SK-N-SH (cell line): ENCODE data around the gene LIMA1.

Experiments
- FOXM1 ChIP-seq: IDR thresholded peaks from 2 replicates; pipeline ENCODE4 v1.4.0; 2012; ENCODE audit warnings: low read depth, mild to moderate bottlenecking
- NFIC ChIP-seq: IDR thresholded peaks from 2 replicates; pipeline ENCODE4 v1.4.0; 2012; ENCODE audit warnings: borderline replicate concordance
- RAD21 ChIP-seq: IDR thresholded peaks from 2 replicates; pipeline ENCODE4 v1.6.1; 2012; ENCODE audit warnings: mild to moderate bottlenecking, low read length
- RFX5 ChIP-seq: IDR thresholded peaks from 2 replicates; pipeline ENCODE4 v1.6.1; 2012; ENCODE audit warnings: mild to moderate bottlenecking, improper control_type of control experiment, low read length
- SMC3 ChIP-seq: IDR thresholded peaks from 2 replicates; pipeline ENCODE4 v1.6.1; 2012; ENCODE audit warnings: low read depth, low read length, improper control_type of control experiment
- TF ChIP-seq, protein P1 (sequence below): fragments of 200-600 bp; sonication (generic); IDR thresholded peaks from 2 replicates; pipeline ENCODE4 v1.6.1; 2017; ENCODE audit warnings: antibody characterized with exemption, mild to moderate bottlenecking, moderate library complexity
- TF ChIP-seq, protein P2 (sequence below): fragments of 150-350 bp; IDR thresholded peaks from 2 replicates; pipeline ENCODE4 v1.6.1; 2016; ENCODE audit warnings: mild to moderate bottlenecking, low read depth, low read length

DNA sequence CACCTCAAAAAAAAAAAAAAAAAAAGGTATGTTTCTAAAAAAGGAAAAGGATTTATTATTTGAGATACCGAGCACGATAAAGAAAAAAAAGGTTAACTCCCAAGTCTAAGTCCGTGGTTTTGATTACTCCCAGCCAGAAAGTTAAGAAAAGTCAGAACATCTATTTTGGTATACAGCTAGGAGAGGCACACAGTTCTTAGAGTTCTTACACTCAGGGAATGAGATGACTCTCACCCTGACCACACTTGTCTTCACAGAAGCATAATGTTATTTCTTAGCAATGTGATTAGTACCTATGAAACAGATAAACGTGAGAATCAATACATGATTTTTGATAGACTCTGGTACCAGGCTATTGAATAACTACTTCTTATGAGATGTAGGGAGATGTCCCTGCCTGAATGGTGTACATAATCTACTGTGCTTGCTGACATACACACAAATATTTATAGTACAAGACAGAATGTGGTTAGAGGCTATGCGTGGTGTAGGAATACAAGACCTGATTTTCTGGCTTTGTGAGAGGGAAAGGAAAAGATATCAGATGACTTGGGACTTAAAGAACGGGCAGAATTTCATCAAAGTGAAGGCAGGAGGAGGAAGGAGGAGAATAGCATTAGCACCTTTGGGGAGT, 31.6 kb downstream of the LIMA1 start:
- no peak for TF ChIP-seq SMC3
- TF ChIP-seq RAD21, result no peak
- TF ChIP-seq RFX5, result no peak
- TF ChIP-seq, protein P1, sequence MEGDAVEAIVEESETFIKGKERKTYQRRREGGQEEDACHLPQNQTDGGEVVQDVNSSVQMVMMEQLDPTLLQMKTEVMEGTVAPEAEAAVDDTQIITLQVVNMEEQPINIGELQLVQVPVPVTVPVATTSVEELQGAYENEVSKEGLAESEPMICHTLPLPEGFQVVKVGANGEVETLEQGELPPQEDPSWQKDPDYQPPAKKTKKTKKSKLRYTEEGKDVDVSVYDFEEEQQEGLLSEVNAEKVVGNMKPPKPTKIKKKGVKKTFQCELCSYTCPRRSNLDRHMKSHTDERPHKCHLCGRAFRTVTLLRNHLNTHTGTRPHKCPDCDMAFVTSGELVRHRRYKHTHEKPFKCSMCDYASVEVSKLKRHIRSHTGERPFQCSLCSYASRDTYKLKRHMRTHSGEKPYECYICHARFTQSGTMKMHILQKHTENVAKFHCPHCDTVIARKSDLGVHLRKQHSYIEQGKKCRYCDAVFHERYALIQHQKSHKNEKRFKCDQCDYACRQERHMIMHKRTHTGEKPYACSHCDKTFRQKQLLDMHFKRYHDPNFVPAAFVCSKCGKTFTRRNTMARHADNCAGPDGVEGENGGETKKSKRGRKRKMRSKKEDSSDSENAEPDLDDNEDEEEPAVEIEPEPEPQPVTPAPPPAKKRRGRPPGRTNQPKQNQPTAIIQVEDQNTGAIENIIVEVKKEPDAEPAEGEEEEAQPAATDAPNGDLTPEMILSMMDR, result no peak
- TF ChIP-seq FOXM1, result no peak
- TF ChIP-seq, protein P2, sequence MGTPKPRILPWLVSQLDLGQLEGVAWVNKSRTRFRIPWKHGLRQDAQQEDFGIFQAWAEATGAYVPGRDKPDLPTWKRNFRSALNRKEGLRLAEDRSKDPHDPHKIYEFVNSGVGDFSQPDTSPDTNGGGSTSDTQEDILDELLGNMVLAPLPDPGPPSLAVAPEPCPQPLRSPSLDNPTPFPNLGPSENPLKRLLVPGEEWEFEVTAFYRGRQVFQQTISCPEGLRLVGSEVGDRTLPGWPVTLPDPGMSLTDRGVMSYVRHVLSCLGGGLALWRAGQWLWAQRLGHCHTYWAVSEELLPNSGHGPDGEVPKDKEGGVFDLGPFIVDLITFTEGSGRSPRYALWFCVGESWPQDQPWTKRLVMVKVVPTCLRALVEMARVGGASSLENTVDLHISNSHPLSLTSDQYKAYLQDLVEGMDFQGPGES, result no peak
- no peak for TF ChIP-seq NFIC
